ENCODE data around the gene SLC16A1. TPM values are rescaled to one million over a fixed set of nuclear protein-coding genes. Genes with fewer than 3 reads are reported as not detected.

Gene SLC16A1
- total and polyA plus RNA-seq, 2 experiments from 2014 or later: 97.5 to 178 TPM

DNA sequence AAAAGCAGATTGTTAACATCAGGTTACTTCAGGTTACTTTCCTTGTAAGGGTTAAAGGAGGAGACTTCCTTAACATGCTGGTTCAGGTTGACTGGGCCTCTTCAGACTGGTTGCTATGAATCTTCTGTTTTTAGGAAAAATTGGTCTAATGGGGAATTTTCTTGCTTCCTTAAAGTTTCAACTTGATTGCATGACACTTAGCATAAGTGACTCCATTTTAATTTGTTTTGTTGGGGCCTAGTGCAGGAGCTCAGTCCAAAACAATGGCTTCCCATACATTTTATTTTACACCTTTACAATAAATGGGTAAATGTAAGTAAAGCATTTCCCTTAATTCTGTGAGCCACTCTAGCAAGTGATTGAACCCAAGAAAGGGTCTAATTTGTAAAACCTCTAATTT lies 53.8 kb downstream of the SLC16A1 start:
- Histone ChIP-seq H3K27ac (no peak overlapping the region), H3K9ac (no peak overlapping the region), H3K4me2 (ENCODE audit: unreplicated experiment) (no peak overlapping the region), H3K9me3 (ENCODE audit: low read depth) (no peaks in the 10 kb centered on the region), H3K27me3 (replicated peaks; ENCODE audit: insufficient read depth) (no peaks in the 10 kb centered on the region), H3K9me2 (ENCODE audit: insufficient read depth) (no peaks in the 10 kb centered on the region; the same call in 1 of the 2 replicates), H3K36me3 (ENCODE audit: low read depth) (no peaks in the 10 kb centered on the region; the same call in 1 of the 2 replicates), H3K4me1 (ENCODE audit: insufficient read depth) (peaks cover 32% of the 10 kb centered on the region), H4K20me1 (ENCODE audit: insufficient read depth) (0 out of 2 replicates have a peak, but pooled peaks cover 3% of the 10 kb centered on the region), H2AFZ (no peak overlapping the region), H3K79me2 (ENCODE audit: insufficient read depth) (peaks cover 6% of the 10 kb centered on the region; the same call in 1 of the 2 replicates), H3F3A (ENCODE audit: insufficient read depth) (peaks cover 40% of the 10 kb centered on the region), H3K4me3 (no peak overlapping the region)
- no peak for TF ChIP-seq EZH2phosphoT487 (IDR thresholded peaks at IDR 0.05; ENCODE audit: insufficient read depth, low read depth)
- no peak for TF ChIP-seq EZH2 (IDR thresholded peaks at IDR 0.05; ENCODE audit: insufficient read depth, poor library complexity, severe bottlenecking)
- in situ Hi-C loops (cut with MboI): no loop called here
- no peak for DNase-seq

- peaks cover 32% of the 10 kb centered on the region for H3K4me1 ChIP-seq (ENCODE audit: insufficient read depth)
- no peak for DNase-seq
- in situ Hi-C loops (cut with MboI): no loop called here
- H3K9me3 ChIP-seq (ENCODE audit: low read depth): no peaks in the 10 kb centered on the region
- peaks cover 32% of the 10 kb centered on the region for H3F3A ChIP-seq (ENCODE audit: insufficient read depth)
- no peak overlapping the region for H3K27ac ChIP-seq
- TF ChIP-seq EZH2 (IDR thresholded peaks at IDR 0.05; ENCODE audit: insufficient read depth, poor library complexity, severe bottlenecking) (no peak), EZH2phosphoT487 (IDR thresholded peaks at IDR 0.05; ENCODE audit: insufficient read depth, low read depth) (no peak)
- H3K79me2 ChIP-seq (ENCODE audit: insufficient read depth): no peaks in the 10 kb centered on the region
- H3K4me3 ChIP-seq: no peak overlapping the region
- H4K20me1 ChIP-seq (ENCODE audit: insufficient read depth): 0 out of 2 replicates have a peak, but pooled peaks cover 3% of the 10 kb centered on the region
- 97 to 98% methylated on average over 2 of the region's 2 CpGs for WGBS, 2 experiments (ENCODE audit: low coverage in 1 of 2, low lambda C conversion rate in 2 of 2, missing lambda C conversion rate in 2 of 2)
- no peak overlapping the region for H2AFZ ChIP-seq
- H3K9me2 ChIP-seq (ENCODE audit: insufficient read depth): no peaks in the 10 kb centered on the region; the same call in 1 of the 2 replicates
- no peaks in the 10 kb centered on the region for H3K27me3 ChIP-seq (replicated peaks; ENCODE audit: insufficient read depth)
- no peaks in the 10 kb centered on the region for H3K36me3 ChIP-seq (ENCODE audit: low read depth)
- no peak overlapping the region for H3K4me2 ChIP-seq (ENCODE audit: unreplicated experiment)
- H3K9ac ChIP-seq: no peak overlapping the region
Observed at GRCh38 chr1:112901387-112901786, 54.6 kb downstream of the SLC16A1 start.

DNA sequence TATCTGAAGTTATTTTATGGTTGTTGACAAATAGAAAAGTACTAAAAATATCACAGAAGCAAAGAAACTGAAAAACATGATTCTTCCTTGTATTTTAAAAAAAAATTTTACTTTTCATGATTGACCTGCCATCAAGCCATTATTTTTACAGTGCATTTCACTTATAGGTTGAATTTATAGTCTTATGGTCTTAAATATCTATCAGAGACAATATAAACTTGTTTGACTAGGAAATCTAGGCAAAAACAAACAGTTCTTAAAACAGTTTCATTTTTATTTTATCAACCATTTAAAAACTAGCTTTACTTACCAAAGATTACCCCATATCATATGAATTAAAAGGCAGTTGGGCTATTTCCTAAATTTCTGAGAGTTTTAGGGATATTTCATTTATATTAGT lies 59.2 kb downstream of the SLC16A1 start:
- Histone ChIP-seq H2AFZ (no peak overlapping the region), H3K27me3 (replicated peaks; ENCODE audit: insufficient read depth) (no peaks in the 10 kb centered on the region), H3K9me3 (ENCODE audit: low read depth) (no peaks in the 10 kb centered on the region), H3K27ac (no peak overlapping the region), H3K4me2 (ENCODE audit: unreplicated experiment) (no peak overlapping the region), H3K4me3 (no peak overlapping the region), H3K4me1 (ENCODE audit: insufficient read depth) (no peaks in the 10 kb centered on the region), H3F3A (ENCODE audit: insufficient read depth) (no peaks in the 10 kb centered on the region), H3K36me3 (ENCODE audit: low read depth) (no peaks in the 10 kb centered on the region), H3K9me2 (ENCODE audit: insufficient read depth) (no peaks in the 10 kb centered on the region), H3K9ac (no peak overlapping the region), H4K20me1 (ENCODE audit: insufficient read depth) (no peaks in the 10 kb centered on the region), H3K79me2 (ENCODE audit: insufficient read depth) (no peaks in the 10 kb centered on the region)
- DNase-seq: no peak
- in situ Hi-C loops (cut with MboI): no loop called here
- TF ChIP-seq EZH2phosphoT487 (IDR thresholded peaks at IDR 0.05; ENCODE audit: insufficient read depth, low read depth) (no peak), EZH2 (IDR thresholded peaks at IDR 0.05; ENCODE audit: insufficient read depth, poor library complexity, severe bottlenecking) (no peak)

DNA sequence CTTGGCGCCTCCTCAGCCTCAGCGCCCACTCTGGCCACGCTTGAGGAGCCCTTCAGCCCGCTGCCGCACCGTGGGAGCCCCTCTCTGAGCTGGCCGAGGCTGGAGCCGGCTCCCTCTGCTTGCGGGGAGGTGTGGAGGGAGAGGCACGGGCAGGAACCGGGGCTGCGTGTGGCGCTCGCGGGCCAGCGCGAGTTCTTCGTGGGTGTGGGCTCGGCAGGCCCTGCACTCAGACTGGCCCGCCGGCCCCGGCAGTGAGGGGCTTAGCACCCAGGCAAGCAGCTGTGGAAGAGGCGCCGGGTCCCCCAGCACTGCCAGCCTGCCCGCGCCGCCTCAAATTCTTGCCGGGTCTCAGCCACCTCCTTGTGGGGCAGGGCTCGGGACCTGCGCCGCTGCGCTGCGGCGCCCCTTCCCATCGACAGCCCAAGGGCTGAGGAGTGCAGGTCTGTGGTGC lies 61.4 kb downstream of the SLC16A1 start:
- Histone ChIP-seq H3F3A (ENCODE audit: insufficient read depth) (no peaks in the 10 kb centered on the region), H4K20me1 (ENCODE audit: insufficient read depth) (no peaks in the 10 kb centered on the region), H3K27me3 (replicated peaks; ENCODE audit: insufficient read depth) (no peaks in the 10 kb centered on the region), H3K79me2 (ENCODE audit: insufficient read depth) (no peaks in the 10 kb centered on the region), H3K4me3 (no peak overlapping the region), H3K4me2 (ENCODE audit: unreplicated experiment) (no peak overlapping the region), H3K9me2 (ENCODE audit: insufficient read depth) (no peaks in the 10 kb centered on the region), H3K9ac (no peak overlapping the region), H3K36me3 (ENCODE audit: low read depth) (no peaks in the 10 kb centered on the region), H2AFZ (no peak overlapping the region), H3K27ac (no peak overlapping the region), H3K4me1 (ENCODE audit: insufficient read depth) (no peaks in the 10 kb centered on the region), H3K9me3 (ENCODE audit: low read depth) (no peaks in the 10 kb centered on the region)
- TF ChIP-seq EZH2 (IDR thresholded peaks at IDR 0.05; ENCODE audit: insufficient read depth, poor library complexity, severe bottlenecking) (no peak), EZH2phosphoT487 (IDR thresholded peaks at IDR 0.05; ENCODE audit: insufficient read depth, low read depth) (no peak)
- WGBS, 2 experiments (ENCODE audit: low coverage in 1 of 2, low lambda C conversion rate in 2 of 2, missing lambda C conversion rate in 2 of 2): 92 to 93% methylated on average over 35 of the region's 35 CpGs
- in situ Hi-C loops (cut with MboI): no loop called here
- no peak for DNase-seq

GRCh38 chr1:112894010-112894292 lies 62.0 kb downstream of the SLC16A1 start:
- no peak for DNase-seq
- H4K20me1 ChIP-seq (ENCODE audit: insufficient read depth): no peaks in the 10 kb centered on the region
- no peak overlapping the region for H3K9ac ChIP-seq
- no peak overlapping the region for H3K27ac ChIP-seq
- no peak for TF ChIP-seq EZH2phosphoT487 (IDR thresholded peaks at IDR 0.05; ENCODE audit: insufficient read depth, low read depth)
- TF ChIP-seq EZH2 (IDR thresholded peaks at IDR 0.05; ENCODE audit: insufficient read depth, poor library complexity, severe bottlenecking): no peak
- no peak overlapping the region for H2AFZ ChIP-seq
- no peaks in the 10 kb centered on the region for H3K9me3 ChIP-seq (ENCODE audit: low read depth)
- in situ Hi-C loops (cut with MboI): no loop called here
- H3F3A ChIP-seq (ENCODE audit: insufficient read depth): no peaks in the 10 kb centered on the region
- no peaks in the 10 kb centered on the region for H3K79me2 ChIP-seq (ENCODE audit: insufficient read depth)
- no peaks in the 10 kb centered on the region for H3K27me3 ChIP-seq (replicated peaks; ENCODE audit: insufficient read depth)
- no peaks in the 10 kb centered on the region for H3K9me2 ChIP-seq (ENCODE audit: insufficient read depth)
- H3K4me3 ChIP-seq: no peak overlapping the region
- no peaks in the 10 kb centered on the region for H3K4me1 ChIP-seq (ENCODE audit: insufficient read depth)
- no peak overlapping the region for H3K4me2 ChIP-seq (ENCODE audit: unreplicated experiment)
- no peaks in the 10 kb centered on the region for H3K36me3 ChIP-seq (ENCODE audit: low read depth)
- 96% methylated on average over 3 of the region's 3 CpGs for WGBS, 2 experiments (ENCODE audit: low coverage in 1 of 2, low lambda C conversion rate in 2 of 2, missing lambda C conversion rate in 2 of 2)

Data from GM23248 (cell line).